H1 (cell line): Measurements from ENCODE around the gene PROSER3.

ENCODE experiments used
- CREB1 ChIP-seq: IDR thresholded peaks from 2 replicates; pipeline ENCODE4 v1.6.1; 2012; ENCODE audit warnings: inconsistent platforms
- EGR1 ChIP-seq: IDR thresholded peaks from 2 replicates; pipeline ENCODE4 v1.6.1; 2011; ENCODE audit warnings: low read depth, low read length, borderline replicate concordance
- JUND ChIP-seq: IDR thresholded peaks from 2 replicates; pipeline ENCODE4 v1.6.1; 2011; ENCODE audit warnings: mild to moderate bottlenecking, improper control_type of control experiment, low read length
- POLR2A ChIP-seq, 2 experiments: IDR thresholded peaks; 1 replicate in 1 of 2; 2 replicates in 1 of 2; pipeline ENCODE4 v1.6.1; 2011; ENCODE audit warnings: low read depth in 2 of 2, low read length in 2 of 2, mild to moderate bottlenecking in 2 of 2; ENCODE audit errors: control extremely low read depth in 1 of 2
- RFX5 ChIP-seq: IDR thresholded peaks from 2 replicates; pipeline ENCODE4 v1.6.1; 2011; ENCODE audit warnings: low read depth, low read length, improper control_type of control experiment, borderline replicate concordance
- SUZ12 ChIP-seq: fragments of 200-600 bp; sonication (generic); IDR thresholded peaks from 2 replicates; pipeline ENCODE4 v1.6.1; 2012; ENCODE audit warnings: mild to moderate bottlenecking, inconsistent platforms, low read length, moderate library complexity, mixed read lengths
- TF ChIP-seq, protein P1 (sequence below), 3 experiments: IDR thresholded peaks; 1 replicate in 2 of 3; 2 replicates in 1 of 3; pipeline versions ENCODE4 v1.5.1 to v1.6.1; 2011; ENCODE audit warnings: low read length in 3 of 3, mild to moderate bottlenecking in 3 of 3, inconsistent platforms in 2 of 3, low read depth in 1 of 3, moderate library complexity in 1 of 3; ENCODE audit not compliant: insufficient read depth in 1 of 3; ENCODE audit errors: control extremely low read depth in 1 of 3

DNA sequence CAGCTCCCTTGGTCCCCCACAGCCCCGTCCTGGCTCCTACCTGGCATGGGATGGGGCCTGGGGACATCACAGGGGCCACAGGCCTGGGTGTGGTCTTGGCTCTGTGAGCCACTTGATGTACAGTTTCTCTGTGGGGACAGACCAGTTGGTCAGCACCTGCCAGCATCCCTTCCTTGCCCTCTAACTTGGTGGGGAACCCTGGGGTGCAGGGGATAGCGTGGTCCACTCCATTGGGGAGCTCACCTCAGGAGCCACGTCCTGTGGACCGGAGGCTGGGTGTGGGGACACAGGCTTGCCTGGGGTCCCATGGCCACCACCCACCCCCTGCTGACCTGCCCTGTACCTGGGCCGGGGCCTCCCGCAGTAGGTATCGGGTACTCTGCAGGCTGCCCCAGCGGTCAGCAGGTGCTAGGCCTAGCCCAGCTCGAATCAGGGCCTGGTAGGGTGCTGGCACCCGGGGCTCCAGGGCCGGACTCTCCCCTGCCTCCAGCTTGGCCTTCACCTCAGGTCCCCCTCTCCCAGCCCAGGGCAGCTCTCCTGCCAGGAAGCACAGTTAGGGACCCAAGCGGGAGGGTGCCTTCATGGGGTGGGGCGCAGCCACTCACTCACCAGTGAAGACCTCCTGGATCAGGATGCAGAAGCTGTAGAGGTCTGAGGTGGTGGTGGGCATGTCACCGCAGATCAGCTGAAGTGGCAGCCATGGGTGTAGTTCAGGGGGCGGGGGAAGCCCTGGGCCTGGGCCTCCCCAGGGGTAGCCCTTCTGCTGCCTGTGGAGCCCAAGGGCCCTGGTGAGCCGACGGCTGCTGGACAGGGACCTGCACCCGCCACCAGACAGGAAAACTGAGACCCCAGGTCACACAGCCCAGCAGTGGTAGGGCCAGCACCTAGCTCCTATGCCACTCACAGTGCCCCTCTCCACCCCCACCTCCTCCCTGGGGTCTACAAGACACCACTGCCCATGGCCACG is 32.3 kb downstream of the PROSER3 start:
- TF ChIP-seq SUZ12 (no peak), CREB1 (no peak), POLR2A (IDR thresholded peaks at IDR 0.05; ENCODE audit: control extremely low read depth in 1 of 2, low read depth in 2 of 2, low read length in 2 of 2) (no peak), RFX5 (no peak), EGR1 (no peak), JUND (no peak)
- TF ChIP-seq, protein P1, sequence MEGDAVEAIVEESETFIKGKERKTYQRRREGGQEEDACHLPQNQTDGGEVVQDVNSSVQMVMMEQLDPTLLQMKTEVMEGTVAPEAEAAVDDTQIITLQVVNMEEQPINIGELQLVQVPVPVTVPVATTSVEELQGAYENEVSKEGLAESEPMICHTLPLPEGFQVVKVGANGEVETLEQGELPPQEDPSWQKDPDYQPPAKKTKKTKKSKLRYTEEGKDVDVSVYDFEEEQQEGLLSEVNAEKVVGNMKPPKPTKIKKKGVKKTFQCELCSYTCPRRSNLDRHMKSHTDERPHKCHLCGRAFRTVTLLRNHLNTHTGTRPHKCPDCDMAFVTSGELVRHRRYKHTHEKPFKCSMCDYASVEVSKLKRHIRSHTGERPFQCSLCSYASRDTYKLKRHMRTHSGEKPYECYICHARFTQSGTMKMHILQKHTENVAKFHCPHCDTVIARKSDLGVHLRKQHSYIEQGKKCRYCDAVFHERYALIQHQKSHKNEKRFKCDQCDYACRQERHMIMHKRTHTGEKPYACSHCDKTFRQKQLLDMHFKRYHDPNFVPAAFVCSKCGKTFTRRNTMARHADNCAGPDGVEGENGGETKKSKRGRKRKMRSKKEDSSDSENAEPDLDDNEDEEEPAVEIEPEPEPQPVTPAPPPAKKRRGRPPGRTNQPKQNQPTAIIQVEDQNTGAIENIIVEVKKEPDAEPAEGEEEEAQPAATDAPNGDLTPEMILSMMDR (IDR thresholded peaks at IDR 0.05; ENCODE audit: control extremely low read depth in 1 of 3, insufficient read depth in 1 of 3, low read depth in 1 of 3, low read length in 3 of 3): no peak
